Measurements from ENCODE around the gene KIF1A.

Gene KIF1A, protein sequence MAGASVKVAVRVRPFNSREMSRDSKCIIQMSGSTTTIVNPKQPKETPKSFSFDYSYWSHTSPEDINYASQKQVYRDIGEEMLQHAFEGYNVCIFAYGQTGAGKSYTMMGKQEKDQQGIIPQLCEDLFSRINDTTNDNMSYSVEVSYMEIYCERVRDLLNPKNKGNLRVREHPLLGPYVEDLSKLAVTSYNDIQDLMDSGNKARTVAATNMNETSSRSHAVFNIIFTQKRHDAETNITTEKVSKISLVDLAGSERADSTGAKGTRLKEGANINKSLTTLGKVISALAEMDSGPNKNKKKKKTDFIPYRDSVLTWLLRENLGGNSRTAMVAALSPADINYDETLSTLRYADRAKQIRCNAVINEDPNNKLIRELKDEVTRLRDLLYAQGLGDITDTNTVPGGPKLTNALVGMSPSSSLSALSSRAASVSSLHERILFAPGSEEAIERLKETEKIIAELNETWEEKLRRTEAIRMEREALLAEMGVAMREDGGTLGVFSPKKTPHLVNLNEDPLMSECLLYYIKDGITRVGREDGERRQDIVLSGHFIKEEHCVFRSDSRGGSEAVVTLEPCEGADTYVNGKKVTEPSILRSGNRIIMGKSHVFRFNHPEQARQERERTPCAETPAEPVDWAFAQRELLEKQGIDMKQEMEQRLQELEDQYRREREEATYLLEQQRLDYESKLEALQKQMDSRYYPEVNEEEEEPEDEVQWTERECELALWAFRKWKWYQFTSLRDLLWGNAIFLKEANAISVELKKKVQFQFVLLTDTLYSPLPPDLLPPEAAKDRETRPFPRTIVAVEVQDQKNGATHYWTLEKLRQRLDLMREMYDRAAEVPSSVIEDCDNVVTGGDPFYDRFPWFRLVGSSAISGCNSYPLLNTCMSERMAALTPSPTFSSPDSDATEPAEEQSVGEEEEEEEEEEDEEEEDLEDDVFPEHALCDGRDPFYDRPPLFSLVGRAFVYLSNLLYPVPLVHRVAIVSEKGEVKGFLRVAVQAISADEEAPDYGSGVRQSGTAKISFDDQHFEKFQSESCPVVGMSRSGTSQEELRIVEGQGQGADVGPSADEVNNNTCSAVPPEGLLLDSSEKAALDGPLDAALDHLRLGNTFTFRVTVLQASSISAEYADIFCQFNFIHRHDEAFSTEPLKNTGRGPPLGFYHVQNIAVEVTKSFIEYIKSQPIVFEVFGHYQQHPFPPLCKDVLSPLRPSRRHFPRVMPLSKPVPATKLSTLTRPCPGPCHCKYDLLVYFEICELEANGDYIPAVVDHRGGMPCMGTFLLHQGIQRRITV (N-terminal part only)

GRCh38 chr2:240819858-240820606 lies at the start of gene KIF1A:
Gene KIF1A, minus strand, starts transcription at chr2:240820219. Its CDS starts 22,467 bp downstream, at chr2:240797752.
- TF ChIP-seq CTCF (IDR thresholded peaks at IDR 0.05; ENCODE audit: insufficient read depth, low read length, poor library complexity, severe bottlenecking), result no peak
- H3K4me3 ChIP-seq (replicated peaks; ENCODE audit: low read depth, low read length), result no peak within 1 kb of the TSS
- DNase-seq (ENCODE audit: extremely low read depth, insufficient read length), result no peak
- no peaks in the 10 kb centered on the region for H3K36me3 ChIP-seq (ENCODE audit: control insufficient read depth, insufficient read depth, low read length)
- H3K27me3 ChIP-seq (replicated peaks; ENCODE audit: control insufficient read depth, insufficient read depth, low read length), result no peaks in the 10 kb centered on the region; the same call in none of the 2 replicates

DNA sequence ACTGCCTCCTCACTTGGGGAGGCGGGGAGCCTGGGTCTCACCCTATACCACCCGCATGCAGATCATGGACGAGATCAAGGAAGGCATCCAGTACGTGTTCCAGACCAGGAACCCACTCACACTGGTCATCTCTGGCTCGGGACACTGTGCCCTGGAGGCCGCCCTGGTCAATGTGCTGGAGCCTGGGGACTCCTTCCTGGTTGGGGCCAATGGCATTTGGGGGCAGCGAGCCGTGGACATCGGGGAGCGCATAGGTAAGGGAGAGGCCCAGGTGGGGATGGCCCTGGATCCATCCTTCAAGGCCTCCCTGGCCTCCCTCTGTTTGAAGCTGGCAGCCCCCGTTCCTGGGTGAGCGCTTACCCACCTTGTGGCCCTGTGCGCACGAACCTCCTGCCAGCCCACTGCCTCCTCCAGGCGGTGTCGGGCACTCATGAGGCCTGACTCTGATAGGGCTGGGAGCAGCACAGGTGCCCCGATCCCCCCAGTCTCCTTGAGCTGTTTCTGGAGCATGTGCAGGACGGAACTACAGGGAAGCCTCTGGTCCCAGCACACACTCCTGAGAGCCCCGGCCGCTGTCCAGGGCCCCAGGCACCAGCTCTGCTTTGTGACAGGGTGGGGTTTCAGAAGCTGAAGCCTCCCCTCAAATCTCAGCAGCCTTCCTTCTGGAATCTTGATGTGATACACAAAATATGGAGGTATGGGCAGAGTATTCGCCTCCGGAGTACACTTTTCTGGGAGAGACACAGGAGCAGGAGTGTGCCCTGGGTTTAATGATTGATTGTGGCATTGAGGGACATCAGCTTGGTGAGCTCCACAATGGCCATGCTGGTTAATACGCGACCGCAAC lies 49.3 kb upstream of the KIF1A start:
- no peak overlapping the region for H3K4me3 ChIP-seq (replicated peaks; ENCODE audit: low read depth, low read length)
- no peak for TF ChIP-seq CTCF (IDR thresholded peaks at IDR 0.05; ENCODE audit: insufficient read depth, low read length, poor library complexity, severe bottlenecking)

GRCh38 chr2:240868286-240869108 lies 48.5 kb upstream of the KIF1A start, which contains the start of gene AGXT:
Gene AGXT, plus strand, starts transcription at chr2:240868824. Its CDS starts 42 bp downstream, at chr2:240868866.
- no peak for DNase-seq (ENCODE audit: extremely low read depth, insufficient read length)
- H3K27me3 ChIP-seq (replicated peaks; ENCODE audit: control insufficient read depth, insufficient read depth, low read length), result peaks cover 1% of the 10 kb centered on the region
- no peak within 1 kb of the TSS for H3K4me3 ChIP-seq (replicated peaks; ENCODE audit: low read depth, low read length)
- TF ChIP-seq CTCF (IDR thresholded peaks at IDR 0.05; ENCODE audit: insufficient read depth, low read length, poor library complexity, severe bottlenecking), result no peak
- no peaks in the 10 kb centered on the region for H3K36me3 ChIP-seq (ENCODE audit: control insufficient read depth, insufficient read depth, low read length)

More for the DNA sequence above, 49.3 kb upstream of the KIF1A start:
- no peaks in the 10 kb centered on the region for H3K36me3 ChIP-seq (ENCODE audit: control insufficient read depth, insufficient read depth, low read length)
- peaks cover 1% of the 10 kb centered on the region for H3K27me3 ChIP-seq (replicated peaks; ENCODE audit: control insufficient read depth, insufficient read depth, low read length)
- DNase-seq (ENCODE audit: extremely low read depth, insufficient read length), result no peak

DNA sequence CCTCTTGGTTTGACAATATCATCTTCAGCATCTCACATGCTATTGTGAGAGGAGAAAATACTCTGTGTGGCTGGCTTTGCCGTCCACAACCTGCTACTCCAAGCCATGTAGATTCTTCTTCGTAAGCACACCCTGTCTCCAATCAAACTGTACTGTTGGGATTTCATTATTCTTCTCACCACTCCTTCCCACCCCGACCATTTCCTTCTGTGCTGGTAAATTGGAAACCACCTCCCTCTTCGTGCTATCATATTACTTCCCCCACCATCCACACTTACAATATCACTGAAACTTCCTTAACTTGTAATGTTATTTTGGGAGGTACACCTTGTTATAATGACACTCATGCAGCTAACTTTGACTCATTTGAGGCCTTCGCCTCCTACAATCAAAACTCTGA lies 45.4 kb upstream of the KIF1A start:
- Histone ChIP-seq H3K36me3 (ENCODE audit: control insufficient read depth, insufficient read depth, low read length) (no peaks in the 10 kb centered on the region), H3K27me3 (replicated peaks; ENCODE audit: control insufficient read depth, insufficient read depth, low read length) (no peaks in the 10 kb centered on the region; the same call in none of the 2 replicates), H3K4me3 (replicated peaks; ENCODE audit: low read depth, low read length) (no peak overlapping the region)
- DNase-seq (ENCODE audit: extremely low read depth, insufficient read length), result no peak
- no peak for TF ChIP-seq CTCF (IDR thresholded peaks at IDR 0.05; ENCODE audit: insufficient read depth, low read length, poor library complexity, severe bottlenecking)

Data from GM06990 (cell line).